MCF 10A (cell line): ENCODE measurements around the gene HOXB6. TPM values are rescaled to one million over a fixed set of nuclear protein-coding genes. Genes with fewer than 3 reads are reported as not detected.

Experiments used
- BruUV-seq: library from RNA; stranded (reverse); fragments of 400-500 nt; replicated peaks from 2 replicates; lab custom pipeline; 2021; lab: Mats Ljungman, UMichigan
- CTCF ChIA-PET: fragments of 300-600 bp; sonication (Branson Sonifier 250); formaldehyde crosslinking; extraction: SDS; loops from one replicate; lab custom pipeline; 2021; ENCODE audit warnings: antibody characterized with exemption, inconsistent platforms; lab: Yijun Ruan, JAX
- POLR2A ChIA-PET: fragments of 300-600, 350-650 bp; sonication (Branson Sonifier 250); formaldehyde crosslinking; extraction: SDS; loops from one replicate; lab custom pipeline; 2020; ENCODE audit warnings: antibody characterized with exemption, inconsistent platforms; lab: Yijun Ruan, JAX
- DNase-seq: peaks from one replicate; pipeline ENCODE4 v3.0.0-alpha.2; 2018; ENCODE audit not compliant: unreplicated experiment
- H3K27ac Mint-ChIP-seq: one replicate; pipeline ENCODE4 v1.8.0; 2022; ENCODE audit warnings: mild to moderate bottlenecking, low read depth, mixed read lengths; ENCODE audit not compliant: unreplicated experiment
- H3K27me3 Mint-ChIP-seq: one replicate; pipeline ENCODE4 v1.8.0; 2022; ENCODE audit warnings: mixed read lengths; ENCODE audit not compliant: insufficient read depth, unreplicated experiment
- H3K36me3 Mint-ChIP-seq: one replicate; pipeline ENCODE4 v1.8.0; 2022; ENCODE audit warnings: mild to moderate bottlenecking, moderate library complexity, mixed read lengths; ENCODE audit not compliant: insufficient read depth, unreplicated experiment
- H3K4me1 Mint-ChIP-seq: one replicate; pipeline ENCODE4 v1.8.0; 2022; ENCODE audit warnings: mixed read lengths; ENCODE audit not compliant: insufficient read depth, unreplicated experiment
- H3K4me3 Mint-ChIP-seq: one replicate; pipeline ENCODE4 v1.8.0; 2022; ENCODE audit warnings: mild to moderate bottlenecking, moderate library complexity, mixed read lengths; ENCODE audit not compliant: unreplicated experiment
- H3K9me3 Mint-ChIP-seq: one replicate; pipeline ENCODE4 v1.8.0; 2022; ENCODE audit warnings: mixed read lengths; ENCODE audit not compliant: unreplicated experiment
- intact Hi-C: fragments of 100-400 bp; cut with micrococcal nuclease; formaldehyde crosslinking; loops from 2 replicates; pipeline ENCODE4 v1.14.1; 2022
- total RNA-seq: library from RNA; stranded (reverse); gene quantifications from 2 replicates; pipeline ENCODE4 v1.2.3, GENCODE V29; 2022
- TF ChIP-seq, protein P1 (sequence below): fragments of 200-600 bp; IDR thresholded peaks from one replicate; pipeline ENCODE4 v1.8.0; 2022; ENCODE audit warnings: antibody characterized with exemption, mild to moderate bottlenecking; ENCODE audit not compliant: unreplicated experiment

The HOXB6 gene
- total RNA-seq, 1 experiment from 2014 or later, result not detected

GRCh38 chr17:48551596-48552465, 53.0 kb downstream of the HOXB6 start:
- TF ChIP-seq, protein P1, sequence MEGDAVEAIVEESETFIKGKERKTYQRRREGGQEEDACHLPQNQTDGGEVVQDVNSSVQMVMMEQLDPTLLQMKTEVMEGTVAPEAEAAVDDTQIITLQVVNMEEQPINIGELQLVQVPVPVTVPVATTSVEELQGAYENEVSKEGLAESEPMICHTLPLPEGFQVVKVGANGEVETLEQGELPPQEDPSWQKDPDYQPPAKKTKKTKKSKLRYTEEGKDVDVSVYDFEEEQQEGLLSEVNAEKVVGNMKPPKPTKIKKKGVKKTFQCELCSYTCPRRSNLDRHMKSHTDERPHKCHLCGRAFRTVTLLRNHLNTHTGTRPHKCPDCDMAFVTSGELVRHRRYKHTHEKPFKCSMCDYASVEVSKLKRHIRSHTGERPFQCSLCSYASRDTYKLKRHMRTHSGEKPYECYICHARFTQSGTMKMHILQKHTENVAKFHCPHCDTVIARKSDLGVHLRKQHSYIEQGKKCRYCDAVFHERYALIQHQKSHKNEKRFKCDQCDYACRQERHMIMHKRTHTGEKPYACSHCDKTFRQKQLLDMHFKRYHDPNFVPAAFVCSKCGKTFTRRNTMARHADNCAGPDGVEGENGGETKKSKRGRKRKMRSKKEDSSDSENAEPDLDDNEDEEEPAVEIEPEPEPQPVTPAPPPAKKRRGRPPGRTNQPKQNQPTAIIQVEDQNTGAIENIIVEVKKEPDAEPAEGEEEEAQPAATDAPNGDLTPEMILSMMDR, result no peak
- POLR2A ChIA-PET, result no interaction called here
- intact Hi-C loops, result no loop called here
- BruUV-seq, result no TSS peak
- Mint-ChIP-seq H3K27ac (no peak overlapping the region), H3K4me3 (no peak overlapping the region), H3K27me3 (no peaks in the 10 kb centered on the region), H3K36me3 (no peaks in the 10 kb centered on the region), H3K4me1 (peaks cover 15% of the 10 kb centered on the region), H3K9me3 (no peaks in the 10 kb centered on the region)
- no peak for DNase-seq
- CTCF ChIA-PET, result no interaction called here

- peaks cover 11% of the 10 kb centered on the region for H3K4me1 Mint-ChIP-seq
- no peak for DNase-seq
- intact Hi-C loops, result no loop called here
- POLR2A ChIA-PET, result no interaction called here
- TF ChIP-seq, protein P1, result no peak
- no peak overlapping the region for H3K27ac Mint-ChIP-seq
- H3K27me3 Mint-ChIP-seq, result no peaks in the 10 kb centered on the region
- no peaks in the 10 kb centered on the region for H3K9me3 Mint-ChIP-seq
- CTCF ChIA-PET, result no interaction called here
- BruUV-seq, result no TSS peak
- no peaks in the 10 kb centered on the region for H3K36me3 Mint-ChIP-seq
- H3K4me3 Mint-ChIP-seq, result no peak overlapping the region
These were observed 53.6 kb downstream of the HOXB6 start for GRCh38 chr17:48551214-48551555.

DNA sequence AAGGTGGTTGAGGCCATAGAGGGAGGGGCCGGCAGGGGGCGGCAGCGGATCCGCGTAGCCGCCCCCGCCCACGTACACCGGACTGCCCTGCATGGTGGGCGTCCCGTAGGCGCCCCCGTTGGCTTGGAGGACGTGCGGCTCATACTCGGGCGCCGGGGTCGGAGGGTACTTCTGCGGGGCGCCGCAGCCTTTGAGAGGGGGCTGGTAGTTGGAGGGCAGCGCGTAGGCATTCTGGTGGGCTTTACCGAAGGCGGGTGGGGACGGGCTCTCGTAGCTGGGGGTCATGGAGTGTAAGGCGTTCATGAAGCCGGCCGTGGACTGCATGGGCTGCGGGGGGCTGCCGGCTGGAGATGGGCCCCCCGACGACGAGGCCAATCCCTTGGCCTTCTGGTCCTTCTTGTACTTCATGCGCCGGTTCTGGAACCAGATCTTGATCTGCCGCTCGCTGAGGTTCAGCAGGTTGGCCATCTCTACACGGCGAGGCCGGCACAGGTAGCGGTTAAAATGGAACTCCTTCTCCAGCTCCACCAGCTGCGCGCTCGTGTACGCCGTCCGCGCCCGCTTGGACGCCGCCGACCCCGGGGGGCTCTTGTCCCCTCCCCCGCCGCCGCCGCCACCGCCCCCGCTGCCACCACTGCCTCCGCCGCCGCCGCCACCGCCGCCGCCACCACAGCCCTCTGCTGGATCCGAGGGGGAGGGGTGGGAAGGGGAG, 54.1 kb downstream of the HOXB6 start:
- TF ChIP-seq, protein P1, result no peak
- POLR2A ChIA-PET, result interaction anchor here (0.7 kb wide), 1 partner anchor 798 kb away, joined by 3 read pairs; no protein-coding TSS in a partner anchor
- CTCF ChIA-PET, result no interaction called here
- BruUV-seq, result no TSS peak
- H3K9me3 Mint-ChIP-seq, result no peaks in the 10 kb centered on the region
- peaks cover 11% of the 10 kb centered on the region for H3K4me1 Mint-ChIP-seq
- no peak overlapping the region for H3K27ac Mint-ChIP-seq
- intact Hi-C loops, result no loop called here
- no peaks in the 10 kb centered on the region for H3K27me3 Mint-ChIP-seq
- no peaks in the 10 kb centered on the region for H3K36me3 Mint-ChIP-seq
- DNase-seq, result no peak
- H3K4me3 Mint-ChIP-seq, result no peak overlapping the region

- TF ChIP-seq, protein P1, result no peak
- no peak overlapping the region for H3K27ac Mint-ChIP-seq
- ChIA-PET POLR2A (interaction anchor here (0.7 kb wide), 1 partner anchor 799 kb away, joined by 3 read pairs; no protein-coding TSS in a partner anchor), CTCF (no interaction called here)
- no TSS peak for BruUV-seq
- H3K4me1 Mint-ChIP-seq, result peaks cover 7% of the 10 kb centered on the region
- no peaks in the 10 kb centered on the region for H3K9me3 Mint-ChIP-seq
- H3K36me3 Mint-ChIP-seq, result no peaks in the 10 kb centered on the region
- H3K4me3 Mint-ChIP-seq, result no peak overlapping the region
- intact Hi-C loops, result no loop called here
- DNase-seq, result no peak
- H3K27me3 Mint-ChIP-seq, result no peaks in the 10 kb centered on the region
These were observed 54.8 kb downstream of the HOXB6 start for GRCh38 chr17:48549914-48550501.
